NAMALWA (cell line): ENCODE measurements around the gene GLIS1.
"Not testable (repeated sequence)": the region's sequence is repeated elsewhere in the genome, so short reads cannot be mapped to it uniquely, and the experiment has no call there.

Source experiments
- DNase-seq: peaks from one replicate; pipeline ENCODE4 v3.0.0-alpha.2; 2015; ENCODE audit warnings: low spot score

The GLIS1 gene

DNA sequence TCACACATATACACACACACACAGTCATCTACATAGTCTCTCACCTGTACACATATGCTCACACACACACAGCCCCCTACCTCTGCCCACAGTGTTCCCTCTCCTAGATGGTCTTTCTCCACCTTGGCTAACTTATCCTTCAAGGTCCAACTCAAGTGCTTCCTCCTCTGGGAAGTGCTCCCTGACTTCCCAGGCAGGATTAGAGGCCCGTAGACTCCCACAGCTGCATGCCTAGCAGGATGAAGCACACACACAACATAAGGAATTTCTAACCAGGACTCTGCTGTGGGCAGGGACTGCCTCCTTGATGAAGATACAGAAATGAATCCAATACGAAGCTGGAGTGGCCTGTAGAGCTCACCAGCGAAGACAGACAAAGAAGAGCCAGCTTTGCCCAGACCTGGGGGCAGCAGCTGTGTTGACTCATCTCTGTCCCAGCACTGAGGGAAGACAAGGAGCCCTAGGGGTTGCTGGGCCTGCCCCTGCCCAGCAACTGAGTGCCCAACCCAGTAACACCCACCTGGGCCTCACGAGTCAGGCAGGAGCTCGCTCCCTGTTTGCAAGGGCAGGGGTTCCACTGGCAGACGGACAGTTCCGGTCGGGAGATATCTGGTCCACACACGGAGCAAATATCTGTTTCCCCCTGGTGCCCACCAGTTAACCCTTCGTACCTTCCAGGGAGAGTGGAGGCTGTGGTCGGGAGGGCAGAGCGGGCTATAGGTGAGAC is 178.9 kb downstream of the GLIS1 start:
- no peak for DNase-seq

DNA sequence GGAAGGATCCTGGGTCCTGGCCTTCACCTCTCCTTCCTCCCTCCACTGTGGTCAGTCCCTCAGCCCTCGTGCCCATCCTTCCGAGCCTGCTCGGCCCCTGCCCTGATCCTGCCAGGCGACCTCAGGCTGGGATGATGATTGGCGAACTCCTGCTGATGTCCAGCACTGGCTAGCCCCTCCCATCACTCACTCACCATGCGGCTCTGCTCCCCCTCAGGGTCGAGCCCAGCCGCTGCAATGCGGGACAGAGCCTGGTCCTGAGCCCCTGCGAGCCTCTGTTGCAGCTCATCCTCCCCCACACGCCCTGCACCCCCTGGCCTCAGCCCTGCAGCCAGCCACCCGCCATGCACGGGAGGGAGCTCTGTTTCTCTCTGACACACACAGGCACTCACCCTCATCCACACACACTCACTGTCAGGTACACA is 179.6 kb downstream of the GLIS1 start:
- DNase-seq, result no peak

DNA sequence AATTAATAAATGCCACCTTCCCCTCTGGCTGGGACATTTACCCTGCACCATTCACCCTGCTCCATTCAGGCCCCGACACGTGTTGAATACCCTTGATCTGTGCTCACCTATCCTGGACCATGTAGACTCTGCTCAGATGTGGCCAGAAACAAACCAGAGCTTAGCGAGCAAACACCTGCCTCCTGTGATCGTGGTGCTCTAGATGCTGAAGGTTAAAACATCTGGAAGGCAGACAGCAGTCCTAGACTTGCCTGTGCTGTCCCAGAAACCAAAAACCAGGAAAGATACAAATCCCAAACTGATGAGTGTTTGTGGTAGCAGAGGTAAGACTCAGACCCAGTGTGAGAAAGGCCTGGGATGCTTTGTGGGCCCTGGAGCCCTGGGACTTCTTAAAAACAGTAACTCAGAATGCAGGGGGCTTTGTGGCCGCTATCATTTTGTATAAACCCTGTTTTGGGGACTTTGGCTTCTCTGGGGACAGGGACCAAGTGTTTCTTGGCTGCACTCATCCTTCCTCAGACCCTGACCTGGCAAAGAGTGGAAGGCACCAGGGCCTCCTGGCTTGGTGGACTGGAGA is 180.1 kb downstream of the GLIS1 start:
- DNase-seq, result no peak

DNA sequence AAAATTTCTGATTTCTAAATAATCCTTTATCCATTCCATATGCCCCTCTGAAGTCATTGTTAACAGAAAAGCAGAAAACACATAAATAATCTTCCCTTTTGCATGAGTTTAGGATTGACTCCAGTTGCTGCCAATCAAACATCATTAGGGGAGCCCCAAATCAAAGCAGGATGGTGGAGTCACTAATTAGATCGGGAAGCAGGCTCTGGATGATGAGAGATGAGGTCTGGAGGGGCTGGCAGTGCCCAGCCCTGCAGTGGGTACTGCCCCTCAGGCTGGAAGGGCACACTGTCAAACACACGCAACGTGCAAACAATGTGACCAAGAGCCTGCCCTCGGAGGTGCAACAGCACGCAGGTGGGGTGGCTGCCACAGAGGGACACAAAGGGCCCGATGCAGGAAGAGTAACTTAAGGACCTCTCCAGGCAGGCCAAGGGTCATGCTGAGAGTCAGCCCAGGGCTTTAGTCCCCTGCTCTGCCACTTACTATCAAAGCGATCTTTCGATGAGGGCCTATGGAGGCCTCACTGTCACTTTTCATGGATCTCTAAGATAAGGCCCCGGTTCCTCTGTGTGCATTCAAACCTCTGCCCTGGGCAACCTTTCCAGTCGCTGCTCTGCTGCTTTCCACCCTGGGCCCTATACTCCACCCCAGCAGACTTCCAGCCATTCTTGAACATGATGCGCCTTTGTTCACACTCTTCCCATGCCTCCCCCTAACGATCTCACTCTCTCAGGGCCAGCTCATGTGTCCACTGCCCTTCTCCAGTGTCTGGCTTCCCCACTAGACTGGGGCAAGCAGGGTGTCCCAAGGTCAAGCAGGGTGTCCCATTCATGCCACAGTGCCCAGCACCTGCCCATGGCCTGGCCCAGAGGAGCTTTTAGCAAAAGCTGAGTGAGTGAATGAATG is 180.9 kb downstream of the GLIS1 start:
- no peak for DNase-seq

DNA sequence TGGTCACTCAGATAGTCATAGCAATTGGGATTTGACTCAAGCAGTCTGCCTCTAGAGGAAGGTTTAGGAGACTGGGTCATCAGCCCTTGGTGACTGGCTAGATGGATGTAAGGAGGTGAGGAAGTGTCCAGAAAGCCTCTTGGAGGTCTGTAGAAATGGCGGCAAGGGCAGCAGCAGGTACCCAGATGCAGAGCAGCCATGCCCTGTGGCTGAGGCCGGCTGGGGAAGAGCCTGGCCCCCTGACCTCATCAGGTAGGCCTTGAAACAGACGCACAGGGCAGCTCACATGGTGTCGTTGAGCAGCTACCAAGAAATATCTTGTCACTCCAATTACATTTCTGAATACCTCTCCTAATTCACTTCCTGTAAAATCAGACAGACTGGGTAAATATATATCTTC is 181.6 kb downstream of the GLIS1 start:
- no peak for DNase-seq

DNA sequence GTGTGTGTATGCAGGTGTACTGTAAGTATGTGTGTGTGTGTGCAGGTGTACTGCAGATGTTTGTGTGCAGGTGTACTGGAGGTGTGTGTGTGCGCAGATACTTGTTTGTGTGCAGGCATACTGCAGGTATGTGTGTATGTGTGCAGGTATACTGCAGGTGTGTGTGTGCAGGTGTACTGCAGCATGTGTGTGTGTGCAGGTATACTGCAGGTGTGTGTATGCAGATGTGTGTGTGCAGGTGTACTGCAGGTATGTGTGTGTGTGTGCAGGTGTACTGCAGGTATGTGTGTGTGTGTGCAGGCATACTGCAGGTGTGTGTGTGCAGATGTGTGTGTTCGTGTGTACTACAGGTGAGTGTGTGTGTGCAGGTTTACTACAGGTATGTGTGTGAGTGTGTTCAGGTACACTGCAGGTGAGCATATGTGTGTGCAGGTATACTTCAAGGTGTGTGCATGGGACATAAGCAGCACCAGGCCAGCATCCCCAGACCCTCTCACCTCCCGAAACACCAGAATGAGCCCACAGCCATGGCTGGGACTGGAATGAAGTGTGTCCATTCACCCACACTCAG is 182.2 kb downstream of the GLIS1 start:
- no peak for DNase-seq

DNA sequence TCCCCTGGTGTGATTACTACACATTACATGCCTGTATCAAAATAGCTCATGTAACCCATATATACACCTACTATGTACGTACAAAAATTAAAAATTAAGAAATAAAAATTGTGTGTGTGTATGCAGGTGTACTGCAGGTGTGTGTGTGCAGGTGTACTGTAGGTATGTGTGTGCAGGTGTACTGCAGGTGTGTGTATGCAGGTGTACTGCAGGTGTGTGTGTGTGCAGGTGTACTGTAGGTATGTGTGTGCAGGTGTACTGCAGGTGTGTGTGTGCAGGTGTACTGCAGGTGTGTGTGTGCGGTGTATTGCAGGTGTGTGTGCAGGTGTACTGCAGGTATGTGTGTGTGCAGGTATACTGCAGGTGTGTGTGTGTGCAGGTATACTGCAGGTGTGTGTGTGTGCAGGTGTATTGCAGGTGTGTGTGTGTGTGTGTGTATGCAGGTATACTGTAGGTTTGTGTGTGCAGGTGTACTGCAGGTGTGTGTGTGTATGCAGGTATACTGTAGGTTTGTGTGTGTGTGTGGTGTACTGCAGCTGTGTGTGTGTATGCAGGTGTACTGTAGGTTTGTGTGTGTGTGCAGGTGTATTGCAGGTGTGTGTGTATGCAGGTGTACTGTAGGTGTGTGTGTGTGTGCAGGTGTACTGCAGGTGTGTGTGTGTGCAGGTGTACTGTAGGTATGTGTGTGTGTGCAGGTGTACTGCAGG is 183.2 kb downstream of the GLIS1 start:
- not testable (repeated sequence) for DNase-seq

DNA sequence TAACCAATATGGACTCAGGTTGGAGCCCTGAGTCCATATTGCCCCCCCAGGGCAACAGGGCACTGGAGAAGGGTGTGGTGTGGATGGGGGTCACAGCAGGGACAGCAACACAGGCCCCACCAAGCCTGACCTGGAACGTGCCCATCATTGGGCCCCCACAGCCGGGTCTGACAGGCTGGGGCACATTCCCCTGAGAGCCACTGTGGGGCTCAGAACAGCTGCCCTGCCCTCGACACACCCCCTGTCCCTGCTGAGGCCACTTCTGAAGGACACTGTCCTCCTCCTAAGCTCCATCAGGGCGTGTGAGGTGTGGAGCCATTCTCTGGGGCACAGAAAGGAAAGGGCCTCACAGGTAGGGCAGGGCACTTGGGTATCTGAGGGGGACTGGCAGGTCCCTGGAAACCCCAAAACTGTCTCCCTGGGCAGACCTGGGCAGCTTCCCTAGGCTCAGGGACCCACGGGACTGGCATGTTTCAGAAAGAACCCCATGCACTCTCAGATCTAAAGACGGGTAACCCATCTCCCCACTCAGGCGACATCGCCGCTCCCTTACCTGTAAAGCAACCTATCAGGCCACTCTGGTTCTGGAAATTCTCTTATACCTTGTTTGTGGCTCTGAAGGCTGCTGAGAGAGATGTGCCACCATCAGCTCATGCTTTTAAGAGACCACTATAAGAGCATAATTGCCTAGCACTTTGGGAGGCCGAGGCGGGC is 184.2 kb downstream of the GLIS1 start:
- DNase-seq, result no peak

DNA sequence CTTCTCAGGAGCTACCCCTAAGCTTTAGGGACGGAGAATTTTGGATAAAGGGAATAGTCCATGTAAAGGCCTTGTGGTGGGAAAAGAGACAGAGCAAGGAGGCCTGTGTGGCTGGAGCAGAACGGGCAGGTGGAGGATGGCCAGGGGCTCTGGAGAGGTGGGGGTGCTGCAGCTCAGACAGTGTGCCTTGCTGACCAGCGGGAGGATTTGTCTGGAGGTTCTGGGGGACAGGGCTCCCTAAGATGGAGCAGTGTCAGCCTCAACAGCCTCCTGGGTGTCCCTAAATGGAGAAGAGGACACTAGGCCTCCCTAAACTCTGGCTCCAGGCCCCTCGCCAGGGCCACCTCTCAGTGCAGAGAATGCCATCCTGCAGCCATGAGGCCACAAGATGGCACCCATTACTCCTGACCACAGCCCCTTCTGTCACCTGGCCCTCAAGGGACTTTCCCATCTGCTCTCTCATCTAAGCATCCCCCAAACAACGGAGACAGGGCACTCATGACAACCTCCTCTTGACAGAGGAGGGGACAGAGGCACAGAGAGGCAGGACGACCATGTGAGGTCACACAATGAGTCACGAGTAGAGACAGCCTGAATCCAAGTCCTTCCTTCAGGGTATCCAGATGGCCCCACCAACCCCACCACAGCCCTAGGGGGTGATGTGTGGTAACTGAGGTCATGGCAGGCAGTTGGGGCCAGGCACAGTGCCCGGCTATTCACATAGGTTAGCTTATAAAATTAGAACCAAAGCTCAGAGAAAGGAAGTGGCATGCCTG is 185.0 kb downstream of the GLIS1 start:
- DNase-seq, result peak; percentile 22

DNA sequence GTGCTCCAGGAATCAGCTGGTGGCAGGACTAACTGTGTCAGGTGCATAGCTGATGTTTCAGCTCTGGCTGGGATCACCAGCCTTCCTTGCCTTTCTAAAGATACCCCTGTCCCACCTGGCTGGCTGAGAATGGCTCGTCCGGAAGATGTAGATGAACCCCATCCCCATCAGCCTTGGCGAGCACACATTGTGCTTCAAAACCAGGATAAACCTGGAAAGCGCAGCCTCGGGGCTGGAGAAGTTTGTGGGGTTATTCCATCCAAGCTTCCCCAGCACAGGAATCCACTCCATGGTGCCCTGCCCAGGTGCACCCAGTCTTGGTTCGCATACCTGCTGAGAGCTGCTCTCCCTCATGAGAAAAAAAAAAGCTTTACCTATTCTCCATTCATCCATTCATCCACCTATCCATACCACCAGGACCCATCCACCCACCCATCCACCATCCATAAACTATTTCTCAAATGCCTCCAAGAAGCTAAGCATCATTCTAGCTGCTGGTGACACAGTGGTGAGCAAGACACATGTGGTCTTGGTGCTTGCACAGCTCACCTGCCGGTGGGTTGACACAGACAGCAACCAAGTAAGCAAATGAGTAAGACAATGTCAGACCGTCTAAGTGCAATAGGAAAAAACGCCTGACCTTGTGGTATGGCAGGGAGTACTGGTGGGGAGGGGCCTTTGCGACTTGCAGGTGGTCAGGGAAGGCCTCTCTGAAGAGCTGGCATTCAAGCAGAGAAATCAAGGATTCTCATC is 185.8 kb downstream of the GLIS1 start:
- no peak for DNase-seq

DNA sequence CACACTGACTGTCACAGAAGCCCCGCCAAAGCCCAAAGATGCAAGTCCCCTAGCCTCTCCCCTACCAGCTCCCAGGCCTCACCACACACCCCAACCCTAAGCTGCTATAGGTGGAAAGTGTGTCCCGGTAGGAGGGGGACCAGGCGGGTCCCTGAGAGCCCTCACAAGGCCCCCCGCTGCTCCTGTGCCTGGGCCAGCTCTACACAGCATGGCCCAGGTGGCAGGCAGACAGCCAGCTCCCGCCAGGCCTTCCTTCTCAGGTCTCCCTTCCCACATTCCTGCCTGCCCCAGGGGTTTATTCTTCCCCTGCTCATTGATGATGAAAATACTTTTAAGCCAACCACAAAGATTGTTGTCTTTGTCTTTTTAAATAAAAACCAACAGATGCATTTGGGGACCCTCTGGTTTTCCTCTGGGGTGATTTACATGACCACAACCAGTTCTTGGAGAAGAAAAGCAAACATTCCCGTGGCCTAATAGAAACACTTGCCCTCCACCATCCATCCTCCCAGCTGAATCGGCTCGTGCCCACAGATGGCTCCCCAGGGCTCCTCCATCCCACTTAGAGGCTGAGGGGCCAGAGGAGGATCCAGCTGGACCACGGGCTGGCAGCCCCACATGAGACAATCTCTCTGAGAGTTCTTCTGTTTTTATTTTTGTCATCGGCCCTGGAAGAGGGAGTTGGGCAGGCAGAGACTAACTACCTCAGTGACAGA is 186.7 kb downstream of the GLIS1 start:
- no peak for DNase-seq

DNA sequence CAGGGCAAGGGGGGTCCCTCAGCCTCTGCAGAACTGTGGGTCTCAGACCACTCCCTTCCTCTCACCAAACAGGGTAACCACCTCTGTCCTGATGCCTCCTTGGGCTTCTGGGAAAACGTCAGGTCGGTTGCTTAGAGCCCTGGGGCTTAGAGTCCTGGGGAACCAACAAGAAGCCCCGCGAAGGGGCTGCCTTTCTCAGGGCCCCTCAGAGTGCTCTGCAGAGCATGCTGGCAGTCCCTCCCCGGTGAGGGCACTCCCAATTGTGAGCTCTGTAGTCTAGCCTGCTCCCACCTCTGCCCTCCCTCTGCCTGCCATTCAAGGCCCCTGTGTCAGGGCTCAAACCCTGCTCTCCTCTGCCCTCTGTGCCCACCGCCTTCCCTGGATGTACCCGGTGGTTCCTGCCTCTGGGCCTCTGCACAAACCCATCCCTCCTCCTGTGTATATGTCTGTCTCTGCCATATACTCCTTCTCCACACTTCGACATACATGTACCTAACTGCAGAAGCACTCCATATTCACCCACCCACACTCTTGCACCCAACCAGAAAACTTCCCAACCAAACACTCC is 187.5 kb downstream of the GLIS1 start:
- no peak for DNase-seq

DNA sequence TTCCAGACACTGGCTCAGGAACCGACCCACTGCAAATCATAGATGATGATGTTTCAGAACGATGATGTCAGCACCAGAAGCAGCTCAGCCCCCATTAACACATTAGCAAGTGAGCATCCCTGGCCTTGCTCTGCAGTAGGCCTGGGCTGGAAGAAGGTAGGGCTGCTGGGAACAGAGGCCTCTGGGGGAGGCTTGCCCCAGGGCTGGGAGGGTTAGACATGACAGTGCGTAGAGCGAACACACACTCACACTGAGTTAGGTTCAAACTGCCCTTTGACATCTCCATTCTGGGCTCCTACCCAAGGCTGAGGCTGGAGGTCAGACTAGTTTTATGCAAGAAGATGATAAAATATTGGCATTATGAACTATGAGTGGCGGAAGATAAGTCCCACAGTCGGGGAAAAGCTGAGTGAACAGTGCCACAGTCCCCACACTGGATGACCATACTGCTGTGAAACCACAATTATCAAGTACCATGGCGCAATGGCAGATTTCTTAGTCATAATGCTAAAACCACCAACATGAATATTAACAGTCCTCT is 188.7 kb downstream of the GLIS1 start:
- no peak for DNase-seq

DNA sequence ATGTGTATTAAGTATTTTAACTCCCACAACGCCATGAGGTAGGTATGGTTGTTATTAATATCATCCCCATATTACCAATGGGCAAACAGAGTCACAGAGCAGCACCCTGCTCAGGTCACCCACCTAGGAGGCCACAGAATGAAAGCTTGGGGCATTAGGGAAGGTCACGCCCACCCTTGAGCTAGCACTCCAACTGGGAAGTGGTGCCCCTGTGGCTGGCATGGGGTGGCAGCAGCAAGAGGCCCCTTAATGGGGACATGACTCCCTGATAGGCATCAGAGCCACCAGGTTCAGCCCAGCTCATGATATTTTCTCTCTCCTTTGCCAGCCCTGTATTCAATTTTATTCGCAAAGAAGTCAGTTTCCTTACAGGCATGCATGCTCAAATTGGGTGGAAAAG is 189.2 kb downstream of the GLIS1 start:
- no peak for DNase-seq

DNA sequence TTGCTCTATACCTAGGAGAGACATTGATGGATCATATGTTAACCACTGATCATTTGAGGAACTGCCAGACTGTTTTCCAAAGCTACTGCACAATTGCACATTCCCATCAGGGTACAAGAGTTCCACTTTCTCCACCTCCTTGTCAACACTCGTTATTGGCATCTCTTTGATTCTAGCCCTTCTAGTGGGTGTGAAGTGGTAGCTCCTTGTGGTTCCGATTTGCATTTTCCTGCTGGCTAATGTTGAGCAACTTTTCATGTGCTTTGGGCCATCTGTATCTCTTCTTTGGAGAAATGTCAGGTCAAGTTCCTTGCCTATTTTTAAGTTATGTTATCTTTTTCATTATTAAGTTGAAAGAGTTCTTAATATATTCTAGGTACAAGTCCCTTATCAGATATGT is 189.7 kb downstream of the GLIS1 start:
- no peak for DNase-seq

DNA sequence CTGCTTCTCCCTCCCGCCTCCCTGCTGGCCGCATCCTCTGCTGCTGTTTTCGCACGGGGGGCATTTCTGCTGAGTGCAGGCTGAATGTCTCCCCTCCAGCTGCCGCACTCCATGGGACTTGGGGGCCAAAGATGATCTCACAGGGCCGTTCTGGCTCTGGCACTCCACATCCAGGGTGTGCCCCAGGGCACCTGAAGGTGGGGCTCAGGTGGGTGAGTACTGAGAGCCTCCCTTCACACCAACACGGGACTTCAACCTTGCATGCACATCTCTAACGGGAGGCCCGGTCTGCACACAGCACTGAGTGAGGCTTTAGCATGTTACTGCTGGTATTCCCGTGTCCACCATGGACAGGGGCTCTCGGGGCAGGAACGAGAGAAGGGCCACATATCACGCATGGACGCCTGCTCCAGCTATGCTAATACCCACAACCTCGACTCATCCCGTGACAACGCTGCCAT is 190.9 kb downstream of the GLIS1 start:
- no peak for DNase-seq

DNA sequence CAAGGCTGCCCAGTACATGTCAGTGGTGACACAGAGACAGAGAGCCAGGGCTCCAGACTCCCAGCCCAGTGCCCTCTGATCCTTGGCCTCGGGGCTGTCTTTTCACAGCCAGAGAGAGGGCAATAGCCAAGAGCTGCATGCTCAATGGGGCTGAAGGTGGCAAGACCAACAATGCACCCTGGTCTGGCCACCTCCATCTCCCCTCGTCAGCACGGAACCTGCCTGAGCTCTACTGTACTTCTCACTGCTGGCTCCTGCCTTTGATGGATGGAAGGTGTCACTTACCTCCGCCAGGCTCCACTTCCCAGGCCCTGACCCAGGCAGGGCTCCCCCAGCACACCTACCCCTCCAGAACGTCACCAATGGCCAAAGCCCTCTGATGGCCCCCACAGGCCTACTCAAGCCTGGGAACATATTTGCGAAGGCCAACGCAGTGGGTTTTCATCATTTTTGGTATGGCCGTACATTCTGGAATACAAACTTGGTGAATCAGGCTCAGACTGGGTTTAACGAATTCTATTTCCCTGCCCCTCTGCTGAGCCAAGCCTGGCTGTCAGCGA is 191.7 kb downstream of the GLIS1 start:
- DNase-seq, result no peak
